ENCODE measurements around the gene COL11A2. TPM values are rescaled to one million over a fixed set of nuclear protein-coding genes. Genes with fewer than 3 reads are reported as not detected.
A peak's percentile ranks its signal among the peaks of the same experiment; 100 is the strongest.

The COL11A2 gene
- total and polyA plus RNA-seq, 5 donors from 2014 or later, result 0.34 to 0.89 (median 0.43) TPM; not detected in 2

GRCh38 chr6:33197431-33198048, 5.3 kb upstream of the COL11A2 start:
- no peak overlapping the region for H3K27ac ChIP-seq (ENCODE audit: insufficient read depth, low read length, poor library complexity, severe bottlenecking)
- no peaks in the 10 kb centered on the region for H3K27me3 ChIP-seq (ENCODE audit: control insufficient read depth, insufficient read depth, low read length)
- ATAC-seq (ENCODE audit: low read depth in 2 of 2), result peak; percentile 29 to 31
- peaks cover 0 to 3% (median 0%) of the 10 kb centered on the region in 7 donors for H3K9me3 Mint-ChIP-seq
- no peaks in the 10 kb centered on the region for H3K9me3 ChIP-seq (ENCODE audit: control insufficient read depth in 2 of 2, low read length in 2 of 2)
- H3K4me1 ChIP-seq (ENCODE audit: control insufficient read depth, insufficient read depth, low read length, poor library complexity, severe bottlenecking), result peaks cover 50% of the 10 kb centered on the region
- H3K27ac Mint-ChIP-seq, result peak overlapping the region; percentile 22 to 98 (median 48)
- H3K4me3 Mint-ChIP-seq, result peak overlapping the region; percentile 61 to 98 (median 78)
- peaks cover 6% of the 10 kb centered on the region for H3K27me3 Mint-ChIP-seq
- peaks cover 10 to 71% (median 44%) of the 10 kb centered on the region in 4 donors for H3K4me1 Mint-ChIP-seq
- peaks cover 38% of the 10 kb centered on the region for H3K36me3 ChIP-seq (ENCODE audit: control insufficient read depth, insufficient read depth, low read length)
- H3K36me3 Mint-ChIP-seq, result peaks cover 27% of the 10 kb centered on the region
- no peak overlapping the region for H3K4me3 ChIP-seq (ENCODE audit: low read depth, low read length)
- DNase-seq, result peak in 2 of 3 donors; percentile 58 to 65

GRCh38 chr6:33195304-33196165, 3.3 kb upstream of the COL11A2 start:
- H3K36me3 ChIP-seq (ENCODE audit: control insufficient read depth, insufficient read depth, low read length), result peaks cover 32% of the 10 kb centered on the region
- Mint-ChIP-seq H3K36me3 (peaks cover 24% of the 10 kb centered on the region), H3K4me1 (peaks cover 6 to 64% (median 33%) of the 10 kb centered on the region in 4 donors), H3K4me3 (peak overlapping the region in 1 of 4 donors; percentile 66), H3K27me3 (peaks cover 24% of the 10 kb centered on the region), H3K27ac (no peak overlapping the region), H3K9me3 (peaks cover 0 to 3% (median 0%) of the 10 kb centered on the region in 7 donors)
- H3K4me1 ChIP-seq (ENCODE audit: control insufficient read depth, insufficient read depth, low read length, poor library complexity, severe bottlenecking), result peaks cover 41% of the 10 kb centered on the region
- ATAC-seq (ENCODE audit: low read depth in 2 of 2) (no peak), DNase-seq (no peak)
- H3K4me3 ChIP-seq (ENCODE audit: low read depth, low read length), result no peak overlapping the region
- H3K27me3 ChIP-seq (ENCODE audit: control insufficient read depth, insufficient read depth, low read length), result peaks cover 8% of the 10 kb centered on the region
- no peak overlapping the region for H3K27ac ChIP-seq (ENCODE audit: insufficient read depth, low read length, poor library complexity, severe bottlenecking)
- no peaks in the 10 kb centered on the region for H3K9me3 ChIP-seq (ENCODE audit: control insufficient read depth in 2 of 2, low read length in 2 of 2)

- H3K27me3 Mint-ChIP-seq, result peaks cover 35% of the 10 kb centered on the region
- H3K4me1 Mint-ChIP-seq, result peaks cover 6 to 62% (median 31%) of the 10 kb centered on the region in 4 donors
Measured at GRCh38 chr6:33194431-33194979, 2.2 kb upstream of the COL11A2 start.

GRCh38 chr6:33193619-33194018, 1.4 kb upstream of the COL11A2 start:
- Histone ChIP-seq H3K4me1 (ENCODE audit: control insufficient read depth, insufficient read depth, low read length, poor library complexity, severe bottlenecking) (peaks cover 30% of the 10 kb centered on the region), H3K36me3 (ENCODE audit: control insufficient read depth, insufficient read depth, low read length) (peaks cover 32% of the 10 kb centered on the region), H3K27me3 (ENCODE audit: control insufficient read depth, insufficient read depth, low read length) (peaks cover 12% of the 10 kb centered on the region), H3K27ac (ENCODE audit: insufficient read depth, low read length, poor library complexity, severe bottlenecking) (no peak overlapping the region), H3K4me3 (ENCODE audit: low read depth, low read length) (no peak overlapping the region), H3K9me3 (ENCODE audit: control insufficient read depth in 2 of 2, low read length in 2 of 2) (no peaks in the 10 kb centered on the region)
- peak overlapping the region in 1 of 3 donors; percentile 32 for H3K27ac Mint-ChIP-seq
- H3K4me3 Mint-ChIP-seq, result peak overlapping the region in 3 of 4 donors; percentile 50 to 66 (median 56)
- H3K9me3 Mint-ChIP-seq, result peaks cover 0 to 5% (median 0%) of the 10 kb centered on the region in 7 donors
- H3K27me3 Mint-ChIP-seq, result peaks cover 40% of the 10 kb centered on the region
- peaks cover 24% of the 10 kb centered on the region for H3K36me3 Mint-ChIP-seq
- DNase-seq (no peak), ATAC-seq (ENCODE audit: low read depth in 2 of 2) (no peak)
- H3K4me1 Mint-ChIP-seq, result peaks cover 6 to 53% (median 27%) of the 10 kb centered on the region in 4 donors

More at GRCh38 chr6:33194431-33194979, 2.2 kb upstream of the COL11A2 start:
- Histone ChIP-seq H3K4me3 (ENCODE audit: low read depth, low read length) (no peak overlapping the region), H3K27ac (ENCODE audit: insufficient read depth, low read length, poor library complexity, severe bottlenecking) (no peak overlapping the region), H3K27me3 (ENCODE audit: control insufficient read depth, insufficient read depth, low read length) (peaks cover 12% of the 10 kb centered on the region), H3K4me1 (ENCODE audit: control insufficient read depth, insufficient read depth, low read length, poor library complexity, severe bottlenecking) (peaks cover 38% of the 10 kb centered on the region), H3K36me3 (ENCODE audit: control insufficient read depth, insufficient read depth, low read length) (peaks cover 32% of the 10 kb centered on the region), H3K9me3 (ENCODE audit: control insufficient read depth in 2 of 2, low read length in 2 of 2) (no peaks in the 10 kb centered on the region)
- DNase-seq (no peak), ATAC-seq (ENCODE audit: low read depth in 2 of 2) (no peak)
- H3K4me3 Mint-ChIP-seq, result peak overlapping the region in 1 of 4 donors; percentile 66
- peaks cover 0 to 5% (median 0%) of the 10 kb centered on the region in 7 donors for H3K9me3 Mint-ChIP-seq
- H3K27ac Mint-ChIP-seq, result peak overlapping the region in 1 of 3 donors; percentile 7
- H3K36me3 Mint-ChIP-seq, result peaks cover 24% of the 10 kb centered on the region

- no peak for DNase-seq
- peaks cover 0 to 5% (median 0%) of the 10 kb centered on the region in 7 donors for H3K9me3 Mint-ChIP-seq
Measured at GRCh38 chr6:33192671-33193602, 670 bp upstream of the COL11A2 start.

GRCh38 chr6:33191383-33192104, 723 bp downstream of the COL11A2 start:
- Mint-ChIP-seq H3K4me1 (peaks cover 0 to 39% (median 16%) of the 10 kb centered on the region in 4 donors), H3K9me3 (peaks cover 0 to 5% (median 0%) of the 10 kb centered on the region in 7 donors), H3K27me3 (peaks cover 56% of the 10 kb centered on the region), H3K4me3 (peak overlapping the region in 2 of 4 donors; percentile 53 to 88), H3K27ac (peak overlapping the region in 1 of 3 donors; percentile 27), H3K36me3 (peaks cover 22% of the 10 kb centered on the region)
- Histone ChIP-seq H3K36me3 (ENCODE audit: control insufficient read depth, insufficient read depth, low read length) (peaks cover 23% of the 10 kb centered on the region), H3K9me3 (ENCODE audit: control insufficient read depth in 2 of 2, low read length in 2 of 2) (no peaks in the 10 kb centered on the region), H3K27me3 (ENCODE audit: control insufficient read depth, insufficient read depth, low read length) (peaks cover 14% of the 10 kb centered on the region), H3K27ac (ENCODE audit: insufficient read depth, low read length, poor library complexity, severe bottlenecking) (no peak overlapping the region), H3K4me1 (ENCODE audit: control insufficient read depth, insufficient read depth, low read length, poor library complexity, severe bottlenecking) (peaks cover 21% of the 10 kb centered on the region), H3K4me3 (ENCODE audit: low read depth, low read length) (no peak overlapping the region)
- ATAC-seq (ENCODE audit: low read depth in 2 of 2) (no peak), DNase-seq (no peak)

More at GRCh38 chr6:33192671-33193602, 670 bp upstream of the COL11A2 start:
- peaks cover 13% of the 10 kb centered on the region for H3K27me3 ChIP-seq (ENCODE audit: control insufficient read depth, insufficient read depth, low read length)
- H3K9me3 ChIP-seq (ENCODE audit: control insufficient read depth in 2 of 2, low read length in 2 of 2), result no peaks in the 10 kb centered on the region
- no peak overlapping the region for H3K27ac ChIP-seq (ENCODE audit: insufficient read depth, low read length, poor library complexity, severe bottlenecking)
- peaks cover 32% of the 10 kb centered on the region for H3K36me3 ChIP-seq (ENCODE audit: control insufficient read depth, insufficient read depth, low read length)
- H3K27me3 Mint-ChIP-seq, result peaks cover 46% of the 10 kb centered on the region
- peaks cover 30% of the 10 kb centered on the region for H3K4me1 ChIP-seq (ENCODE audit: control insufficient read depth, insufficient read depth, low read length, poor library complexity, severe bottlenecking)
- H3K27ac Mint-ChIP-seq, result peak overlapping the region in 2 of 3 donors; percentile 32 to 67
- peaks cover 28% of the 10 kb centered on the region for H3K36me3 Mint-ChIP-seq
- H3K4me3 Mint-ChIP-seq, result peak overlapping the region; percentile 82 to 92 (median 86)
- peak overlapping the region; percentile 48 for H3K4me3 ChIP-seq (ENCODE audit: low read depth, low read length)
- peaks cover 6 to 46% (median 23%) of the 10 kb centered on the region in 4 donors for H3K4me1 Mint-ChIP-seq
- peak; percentile 22 to 30 for ATAC-seq (ENCODE audit: low read depth in 2 of 2)
